Activated CD4-positive, alpha-beta T cell treated with anti-CD3 and anti-CD28 coated beads, Interleukin-2, amount 50 U/mL, for 1 hour (primary cell): Measurements from ENCODE around the gene TMEFF2.
"Not testable (repeated sequence)": the region's sequence is repeated elsewhere in the genome, so short reads cannot be mapped to it uniquely, and the experiment has no call there.

Experiments used
- DNase-seq: peaks from one replicate; pipeline ENCODE4 v3.0.0-alpha.2; 2020

TMEFF2 gene

DNA sequence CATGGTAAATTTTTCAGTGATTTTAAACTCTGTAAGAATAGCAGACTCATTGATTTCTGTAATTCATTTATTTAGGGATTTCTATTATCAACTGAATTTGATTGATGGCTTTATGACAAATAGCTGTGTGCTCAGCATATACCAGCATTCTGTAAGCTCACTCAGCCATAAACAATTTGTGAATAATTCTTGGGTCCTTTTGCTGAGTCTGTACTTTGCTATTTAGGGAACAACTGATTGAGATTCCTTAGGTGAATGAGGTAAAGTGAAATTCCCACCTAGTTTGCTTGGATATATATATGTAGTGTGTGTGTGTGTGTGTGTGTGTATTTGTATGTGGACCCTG is 271.1 kb downstream of the TMEFF2 start:
- no peak for DNase-seq

DNA sequence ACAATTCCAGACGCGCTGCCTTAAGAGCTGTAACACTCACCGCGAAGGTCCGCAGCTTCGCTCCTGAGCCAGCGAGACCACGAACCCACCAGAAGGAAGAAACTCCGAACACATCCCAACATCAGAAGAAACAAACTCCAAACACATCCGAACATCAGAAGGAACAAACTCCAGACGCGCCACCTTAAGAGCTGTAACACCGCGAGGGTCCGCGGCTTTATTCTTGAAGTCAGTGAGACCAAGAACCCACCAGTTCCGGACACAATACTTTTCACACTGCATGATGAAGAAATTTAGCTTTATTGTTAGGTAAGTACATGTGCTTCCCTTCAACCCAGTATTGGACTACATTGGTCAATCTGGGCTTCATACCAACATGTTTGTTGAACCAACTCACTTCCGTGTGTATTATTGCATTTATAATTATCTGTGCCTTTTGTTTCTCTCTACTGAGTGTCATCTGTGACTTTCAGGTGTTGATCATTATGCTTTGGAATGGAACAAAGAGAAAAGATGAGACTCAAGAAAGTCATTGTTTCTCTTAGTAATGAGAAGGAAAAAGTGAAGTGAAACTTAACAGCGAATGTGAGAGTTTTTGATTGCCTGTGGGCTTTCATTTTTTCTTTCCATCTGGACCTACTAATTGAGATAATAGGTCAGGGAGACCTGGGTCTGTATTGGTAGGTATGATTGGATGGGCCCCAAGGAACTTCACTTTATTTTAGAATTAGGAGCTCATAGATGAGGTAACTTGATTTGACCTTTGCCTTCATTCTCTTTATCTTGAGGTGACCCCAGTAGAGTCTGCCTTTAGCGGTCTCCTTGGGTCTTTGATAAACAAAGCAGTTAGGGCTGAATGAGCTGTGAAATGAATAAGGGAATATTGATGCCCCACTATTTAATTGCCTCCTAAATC is 271.7 kb downstream of the TMEFF2 start:
- DNase-seq = no peak

DNA sequence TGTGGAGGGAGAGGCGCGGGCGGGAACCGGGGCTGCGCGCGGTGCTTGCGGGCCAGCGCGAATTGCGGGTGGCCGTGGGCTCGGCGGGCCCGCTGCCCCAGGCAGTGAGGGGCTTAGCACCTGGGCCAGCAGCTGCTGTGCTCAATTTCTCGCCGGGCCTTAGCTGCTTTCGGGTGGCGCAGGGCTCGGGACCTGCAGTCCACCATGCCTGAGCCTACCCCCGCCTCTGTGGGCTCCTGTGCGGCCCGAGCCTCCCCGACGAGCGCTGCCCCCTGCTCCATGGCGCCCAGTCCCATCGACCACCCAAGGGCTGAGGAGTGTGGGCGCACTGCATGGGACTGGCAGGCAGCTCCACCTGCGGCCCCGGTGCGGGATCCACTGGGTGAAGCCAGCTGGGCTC is 273.1 kb downstream of the TMEFF2 start:
- DNase-seq = not testable (repeated sequence)

DNA sequence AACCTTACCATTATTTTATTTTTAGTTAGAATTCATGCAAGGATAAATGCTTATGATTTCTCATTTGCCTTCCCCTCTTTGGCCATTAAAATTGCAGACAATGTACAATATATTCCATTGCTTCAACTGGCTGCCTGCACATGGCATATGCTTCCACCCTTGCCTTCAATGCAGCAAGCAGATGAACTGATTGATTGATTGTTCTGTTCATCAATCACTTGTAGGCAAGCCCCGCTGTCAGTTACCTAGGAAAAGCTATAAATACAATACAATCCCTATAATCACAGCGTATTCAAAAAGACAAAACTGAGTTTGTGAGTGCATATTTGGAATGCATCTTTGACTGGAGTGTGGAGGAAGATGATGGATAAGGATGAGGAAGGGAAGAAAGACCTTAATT is 274.2 kb downstream of the TMEFF2 start:
- DNase-seq = no peak

DNA sequence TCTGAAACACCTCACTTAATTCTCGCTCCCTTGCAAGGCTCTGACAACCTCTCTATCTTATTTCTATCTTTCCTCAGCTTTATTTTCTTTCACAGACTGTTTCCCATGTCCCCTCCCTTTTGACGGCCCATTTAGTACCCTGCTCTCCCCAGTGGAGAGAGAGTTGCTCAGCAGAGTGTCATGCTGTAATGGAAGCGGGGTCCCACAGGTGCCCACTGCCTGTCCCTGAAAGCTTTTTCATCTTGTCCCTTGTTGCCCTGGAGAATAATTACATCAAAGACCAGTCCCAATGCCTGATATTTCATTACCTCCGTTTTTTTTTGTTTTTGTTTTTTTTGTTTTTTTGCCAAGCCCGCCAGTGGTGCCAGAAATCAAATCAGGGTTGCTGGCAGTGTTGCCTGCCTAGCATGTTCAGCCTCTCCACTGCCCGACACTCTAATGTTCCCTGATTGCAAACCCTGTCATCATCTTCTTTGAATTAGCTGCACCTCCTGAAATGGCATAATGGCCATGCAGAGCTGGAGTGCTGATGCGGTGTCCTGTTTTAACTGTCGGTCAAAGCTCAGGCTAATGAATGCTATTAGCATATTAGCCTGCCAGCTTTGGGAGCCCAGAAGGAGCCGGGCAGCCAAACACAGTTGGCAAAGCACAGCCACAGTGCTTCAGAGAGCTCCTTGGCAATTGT is 276.6 kb downstream of the TMEFF2 start:
- DNase-seq = no peak

DNA sequence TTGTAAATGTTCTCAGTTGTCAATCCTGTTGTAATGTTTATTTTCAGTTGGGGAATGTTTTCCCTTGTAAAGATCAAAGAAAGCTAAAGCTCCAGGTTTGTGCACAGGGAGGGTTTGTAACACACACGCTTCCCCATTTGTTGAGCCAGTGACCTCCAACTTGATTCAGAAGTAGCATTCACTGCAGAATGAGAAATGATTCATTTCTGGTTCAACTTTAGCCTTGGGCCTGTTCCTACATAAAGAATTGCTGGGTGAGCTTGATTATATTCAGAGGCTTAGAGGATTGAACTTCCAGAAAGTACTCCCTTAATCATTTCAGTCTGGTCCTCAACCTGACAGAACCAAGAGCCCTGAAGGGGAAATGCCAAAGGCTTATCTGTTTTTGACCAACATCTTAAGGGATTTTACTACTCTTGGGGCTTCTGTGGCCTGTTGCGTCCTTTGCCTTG is 277.3 kb downstream of the TMEFF2 start:
- DNase-seq = no peak

DNA sequence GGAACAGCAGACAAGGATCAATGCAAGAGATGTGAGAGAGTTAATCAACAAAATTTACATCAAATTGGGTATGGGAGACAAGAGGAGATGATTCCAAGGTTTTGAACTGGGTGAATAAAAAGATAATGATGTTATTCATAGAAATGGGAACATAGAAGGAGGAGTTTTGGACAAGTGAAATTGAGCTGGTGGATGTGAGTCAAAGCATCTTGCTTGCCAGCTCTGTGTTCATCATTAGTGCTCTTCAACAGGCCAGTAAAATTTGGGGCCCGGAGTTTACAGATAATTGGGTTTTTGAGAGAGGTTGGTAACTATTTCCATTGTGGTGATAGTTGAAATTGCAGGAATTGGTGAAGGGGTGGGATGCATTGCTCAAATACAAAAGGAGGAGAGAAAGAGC is 277.9 kb downstream of the TMEFF2 start:
- no peak for DNase-seq

DNA sequence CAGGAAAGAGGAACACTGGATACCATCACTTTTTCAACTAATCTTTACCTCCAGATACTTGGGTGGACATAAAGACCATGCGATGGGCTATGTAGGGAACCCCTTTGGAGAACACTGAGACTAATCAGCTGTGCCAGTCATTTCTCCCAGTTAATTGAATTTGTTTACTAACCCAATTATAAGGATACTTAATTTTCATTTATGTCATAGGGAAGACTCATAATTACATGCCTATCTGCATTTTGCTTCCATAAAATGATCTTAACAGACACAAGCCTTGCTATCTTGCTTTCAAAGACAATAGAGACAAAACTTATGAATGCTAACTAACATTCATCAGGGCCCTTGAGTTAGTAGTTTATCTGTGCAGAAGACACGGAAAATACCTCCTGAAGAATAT is 279.0 kb downstream of the TMEFF2 start:
- no peak for DNase-seq

DNA sequence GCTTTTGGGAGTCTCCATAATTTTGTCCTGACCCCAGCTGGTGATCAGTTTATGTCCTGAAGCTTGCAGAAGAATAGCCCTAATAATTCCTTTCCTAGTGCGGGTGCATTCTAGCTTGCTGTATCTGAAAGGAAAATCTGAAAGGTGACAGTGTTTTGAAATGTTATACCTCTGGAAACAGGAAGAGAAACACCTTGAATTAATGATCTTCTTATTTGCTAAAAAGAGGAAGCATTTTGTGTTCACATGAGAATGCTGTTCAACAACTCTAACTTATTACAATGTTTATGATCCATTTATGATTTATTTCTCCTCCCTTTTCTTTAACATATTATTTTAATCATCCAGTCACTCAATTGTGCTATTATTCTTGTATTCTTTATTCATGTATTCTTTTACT is 280.9 kb downstream of the TMEFF2 start:
- DNase-seq = no peak

DNA sequence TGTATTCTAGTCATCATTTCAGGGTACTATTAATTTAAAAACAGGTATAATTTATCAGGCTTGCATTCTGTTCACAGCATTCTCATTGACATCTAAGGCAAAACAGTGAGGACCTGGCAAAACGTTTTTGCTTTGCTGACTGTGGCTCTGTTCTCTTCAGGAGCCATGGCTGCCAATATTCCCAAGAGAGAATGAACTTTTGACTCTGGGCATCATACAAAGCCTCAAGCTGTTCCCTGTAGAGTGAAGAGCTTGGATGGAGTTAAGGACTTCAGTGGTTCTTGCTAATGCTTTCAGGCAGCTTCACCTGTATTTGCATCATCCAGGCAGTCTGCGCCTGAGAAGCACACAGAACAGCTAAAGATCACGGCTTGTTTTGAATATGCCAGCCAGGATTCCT is 282.0 kb downstream of the TMEFF2 start:
- no peak for DNase-seq

DNA sequence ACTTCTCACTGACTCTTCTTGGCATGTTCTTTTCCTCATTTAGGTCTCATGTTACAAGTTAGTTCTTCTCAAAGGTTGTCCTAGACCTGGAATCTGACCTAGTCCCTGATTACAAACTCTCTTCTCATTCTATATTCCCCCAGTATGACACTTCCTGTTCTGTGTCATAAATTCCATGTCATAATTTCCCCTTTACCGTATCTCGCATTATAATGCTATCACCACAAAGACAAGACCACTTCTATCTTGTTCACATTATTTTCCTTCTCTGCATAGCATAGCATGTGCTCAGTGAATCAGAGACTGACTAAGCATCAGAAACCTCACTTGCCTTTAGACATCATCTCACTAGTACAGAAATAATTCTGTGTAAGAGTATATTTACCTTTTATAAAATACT is 284.2 kb downstream of the TMEFF2 start:
- no peak for DNase-seq

DNA sequence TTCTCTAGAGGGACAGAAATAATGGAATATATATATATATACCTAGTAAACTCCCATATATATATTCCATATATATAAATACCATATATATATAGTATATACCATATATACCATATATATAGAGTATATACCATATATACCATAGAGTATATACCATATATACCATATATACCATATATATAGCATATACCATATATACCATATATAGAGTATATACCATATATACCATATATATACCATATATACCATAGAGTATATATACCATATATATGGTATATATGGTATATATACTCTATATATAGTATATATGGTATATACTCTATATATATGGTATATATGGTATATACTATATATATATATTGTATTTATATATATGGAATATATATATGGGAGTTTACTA is 285.9 kb downstream of the TMEFF2 start:
- DNase-seq = no peak

DNA sequence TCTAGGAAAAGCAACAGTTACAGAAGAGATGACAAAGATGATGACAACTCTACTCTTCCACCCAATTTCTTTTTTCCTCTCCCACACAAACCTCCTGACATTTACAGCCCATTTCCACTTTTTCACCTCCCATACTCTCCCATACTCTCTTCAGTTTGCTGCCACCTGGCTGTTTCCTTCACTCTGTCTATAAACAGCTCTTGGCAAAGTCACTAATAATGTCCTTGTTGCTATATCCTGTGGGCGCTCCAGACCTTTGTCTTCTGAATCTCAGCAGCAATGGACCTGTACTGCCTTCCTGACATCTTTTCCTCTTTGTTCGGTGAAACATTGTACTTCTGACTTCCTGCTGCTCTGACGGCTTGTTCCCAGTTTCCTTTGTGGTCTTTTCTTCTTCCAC is 287.2 kb downstream of the TMEFF2 start:
- DNase-seq = no peak

DNA sequence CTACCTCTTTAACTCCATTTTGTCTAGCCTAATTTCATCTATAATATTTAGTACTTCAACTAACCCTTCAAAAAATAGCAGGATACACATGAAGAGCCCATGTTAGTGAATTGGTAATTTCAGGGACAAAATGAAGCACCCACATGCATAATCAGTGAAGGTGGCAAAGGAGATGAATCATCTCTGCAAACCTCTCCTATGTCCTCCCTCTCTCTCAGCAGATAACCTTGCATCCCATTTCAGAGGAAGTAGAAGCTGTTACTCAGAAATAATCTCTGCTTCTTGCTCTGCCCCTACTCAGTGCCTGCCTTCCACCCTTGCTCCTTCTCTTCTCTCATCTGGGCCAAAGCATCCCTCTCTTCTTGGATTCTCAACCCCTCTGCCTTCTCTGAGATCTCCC is 287.6 kb downstream of the TMEFF2 start:
- DNase-seq = no peak

DNA sequence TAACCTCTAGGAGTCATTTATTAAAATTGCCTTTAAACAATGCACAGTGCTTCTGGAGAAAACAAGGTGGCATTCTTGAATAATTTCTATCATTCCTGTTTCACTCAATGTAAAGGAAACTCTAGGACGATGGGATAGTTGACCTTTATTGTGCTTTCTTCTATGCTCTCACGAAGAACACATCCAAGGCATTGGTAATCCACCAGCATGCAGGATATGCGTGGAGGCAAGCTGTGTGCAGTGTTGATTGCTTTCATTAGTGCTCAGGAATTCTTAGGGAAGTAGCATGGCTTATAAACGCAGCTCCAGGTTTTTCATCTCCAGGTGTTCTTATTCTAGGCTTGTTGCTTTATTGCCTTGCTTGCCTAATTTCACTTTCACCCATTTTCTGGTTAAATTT is 289.4 kb downstream of the TMEFF2 start:
- DNase-seq = no peak

DNA sequence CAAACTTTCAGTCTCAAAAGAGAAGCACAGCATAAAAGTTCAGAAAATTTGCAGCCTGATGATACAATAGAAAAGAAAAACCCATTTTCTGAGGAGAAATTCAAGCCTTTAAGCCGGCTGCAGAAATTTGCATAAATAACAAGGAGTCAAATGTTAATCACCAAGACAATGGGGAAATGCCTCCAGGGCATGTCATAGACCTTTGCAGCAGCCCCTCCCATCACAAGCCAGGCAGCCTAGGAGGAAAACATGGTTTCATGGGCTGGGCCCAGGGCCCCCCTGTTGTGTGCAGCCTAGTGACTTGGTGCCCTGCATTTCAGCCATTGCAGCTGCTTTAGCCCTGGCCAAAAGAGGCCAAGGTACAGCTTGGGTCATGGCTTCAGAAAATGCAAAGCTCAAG is 293.7 kb downstream of the TMEFF2 start:
- DNase-seq = no peak

DNA sequence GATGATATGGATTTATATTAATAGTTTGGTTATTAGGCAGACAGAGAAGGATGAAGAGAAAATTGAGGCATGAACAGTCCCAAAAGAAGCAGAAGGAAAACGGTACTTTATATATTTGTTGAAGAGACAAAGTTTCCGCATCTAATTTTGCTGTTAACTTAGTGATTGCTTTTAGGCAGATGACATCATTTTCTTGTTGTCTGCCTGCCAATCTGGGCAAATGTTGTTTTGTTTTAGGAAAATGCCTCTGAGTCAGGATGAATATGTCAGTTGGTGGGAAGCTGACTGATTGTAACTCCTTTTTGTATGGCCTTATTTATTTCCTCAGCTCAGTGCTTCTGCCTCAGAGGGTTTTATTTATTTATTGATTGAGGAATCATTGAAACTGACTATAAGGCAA is 295.3 kb downstream of the TMEFF2 start:
- DNase-seq = no peak
